Activated T-cell treated with anti-CD3 and anti-CD28 coated beads, Interleukin-2, amount 50 U/mL, for 72 hours (primary cell): ENCODE data around the gene TCAIM. TPM values are rescaled to one million over a fixed set of nuclear protein-coding genes. Genes with fewer than 3 reads are reported as not detected.
"Not testable (repeated sequence)": the region's sequence is repeated elsewhere in the genome, so short reads cannot be mapped to it uniquely, and the experiment has no call there.

Experiments used
- ATAC-seq, 2 donors: fragments of 150-1000 bp; cut with Tn5 transposase; replicated peaks in 1 of 2; 2 replicates each; pipeline ENCODE4 v1.10.0; 2021; ENCODE audit warnings: moderate library complexity in 2 of 2, mild to moderate bottlenecking in 1 of 2
- DNase-seq, 2 donors: peaks; one replicate each; pipeline ENCODE4 v3.0.0; 2021 to 2022; ENCODE audit warnings: mixed read lengths in 1 of 2
- H3K27ac Mint-ChIP-seq: one replicate; pipeline ENCODE4 v1.8.0; 2022; ENCODE audit warnings: mild to moderate bottlenecking, moderate library complexity, mixed read lengths
- H3K27me3 Mint-ChIP-seq: one replicate; pipeline ENCODE4 v1.8.0; 2022; ENCODE audit warnings: low read depth, mixed read lengths
- H3K36me3 Mint-ChIP-seq, 2 donors: one replicate each; pipeline ENCODE4 v1.8.0; 2022; ENCODE audit warnings: mixed read lengths in 2 of 2, mild to moderate bottlenecking in 1 of 2; ENCODE audit not compliant: insufficient read depth in 2 of 2
- H3K4me1 Mint-ChIP-seq: one replicate; pipeline ENCODE4 v1.8.0; 2022; ENCODE audit warnings: low read depth, mixed read lengths
- H3K4me3 Mint-ChIP-seq, 2 donors: one replicate each; pipeline ENCODE4 v1.8.0; 2022; ENCODE audit warnings: mild to moderate bottlenecking in 2 of 2, mixed read lengths in 2 of 2, moderate library complexity in 2 of 2
- H3K9me3 Mint-ChIP-seq, 2 donors: one replicate each; pipeline ENCODE4 v1.8.0; 2022; ENCODE audit warnings: mixed read lengths in 2 of 2
- total RNA-seq, 2 donors: library from RNA; stranded (reverse); gene quantifications; one replicate each; pipeline ENCODE4 v1.2.3, GENCODE V29; 2022

The TCAIM gene
- total RNA-seq, 2 donors from 2014 or later = 23.4 to 25.3 TPM

GRCh38 chr3:44359146-44359751, 20.7 kb downstream of the TCAIM start:
- ATAC-seq = no peak
- Mint-ChIP-seq H3K9me3 (no peaks in the 10 kb centered on the region), H3K27ac (no peak overlapping the region), H3K27me3 (no peaks in the 10 kb centered on the region), H3K36me3 (no peaks in the 10 kb centered on the region), H3K4me1 (no peaks in the 10 kb centered on the region), H3K4me3 (no peak overlapping the region)
- DNase-seq = no peak

- no peak overlapping the region for H3K27ac Mint-ChIP-seq
- H3K36me3 Mint-ChIP-seq = peaks cover 0 to 1% of the 10 kb centered on the region in 2 donors
- H3K27me3 Mint-ChIP-seq = no peaks in the 10 kb centered on the region
- H3K4me1 Mint-ChIP-seq = no peaks in the 10 kb centered on the region
- no peak overlapping the region for H3K4me3 Mint-ChIP-seq
- ATAC-seq = no peak
- DNase-seq = no peak
- no peaks in the 10 kb centered on the region for H3K9me3 Mint-ChIP-seq
Observed at GRCh38 chr3:44363591-44363990, 25.0 kb downstream of the TCAIM start.

GRCh38 chr3:44365952-44366351, 27.4 kb downstream of the TCAIM start:
- no peak overlapping the region for H3K4me3 Mint-ChIP-seq
- no peak for DNase-seq
- no peak overlapping the region for H3K27ac Mint-ChIP-seq
- ATAC-seq = no peak
- H3K27me3 Mint-ChIP-seq = no peaks in the 10 kb centered on the region
- H3K36me3 Mint-ChIP-seq = peaks cover 0 to 1% of the 10 kb centered on the region in 2 donors
- H3K4me1 Mint-ChIP-seq = no peaks in the 10 kb centered on the region
- H3K9me3 Mint-ChIP-seq = no peaks in the 10 kb centered on the region

- peaks cover 5 to 6% of the 10 kb centered on the region in 2 donors for H3K36me3 Mint-ChIP-seq
- no peak for DNase-seq
- no peaks in the 10 kb centered on the region for H3K4me1 Mint-ChIP-seq
- H3K27me3 Mint-ChIP-seq = no peaks in the 10 kb centered on the region
- no peak for ATAC-seq
- no peak overlapping the region for H3K27ac Mint-ChIP-seq
- H3K9me3 Mint-ChIP-seq = peaks cover 4 to 12% of the 10 kb centered on the region in 2 donors
- H3K4me3 Mint-ChIP-seq = no peak overlapping the region
Observed at GRCh38 chr3:44375450-44375849, 36.9 kb downstream of the TCAIM start.

- no peak for DNase-seq
- Mint-ChIP-seq H3K27ac (no peak overlapping the region), H3K36me3 (peaks cover 0 to 1% of the 10 kb centered on the region in 2 donors), H3K4me3 (no peak overlapping the region), H3K27me3 (no peaks in the 10 kb centered on the region), H3K9me3 (peaks cover 3 to 7% of the 10 kb centered on the region in 2 donors), H3K4me1 (no peaks in the 10 kb centered on the region)
- no peak for ATAC-seq
Observed at GRCh38 chr3:44387404-44387803, 48.8 kb downstream of the TCAIM start.

- H3K27me3 Mint-ChIP-seq = no peaks in the 10 kb centered on the region
- peaks cover under 1 to 2% of the 10 kb centered on the region in 2 donors for H3K9me3 Mint-ChIP-seq
- no peak overlapping the region for H3K27ac Mint-ChIP-seq
Observed at GRCh38 chr3:44392489-44392888, 53.9 kb downstream of the TCAIM start.

GRCh38 chr3:44395714-44396113, 57.1 kb downstream of the TCAIM start:
- H3K27ac Mint-ChIP-seq = no peak overlapping the region
- H3K36me3 Mint-ChIP-seq = peaks cover 0 to 2% of the 10 kb centered on the region in 2 donors
- ATAC-seq (no peak), DNase-seq (no peak)
- H3K4me3 Mint-ChIP-seq = no peak overlapping the region
- no peaks in the 10 kb centered on the region for H3K27me3 Mint-ChIP-seq
- H3K4me1 Mint-ChIP-seq = no peaks in the 10 kb centered on the region
- H3K9me3 Mint-ChIP-seq = peaks cover 0 to 2% of the 10 kb centered on the region in 2 donors

More at GRCh38 chr3:44392489-44392888, 53.9 kb downstream of the TCAIM start:
- Mint-ChIP-seq H3K4me3 (no peak overlapping the region), H3K4me1 (no peaks in the 10 kb centered on the region), H3K36me3 (peaks cover 0 to 2% of the 10 kb centered on the region in 2 donors)
- DNase-seq = no peak
- ATAC-seq = no peak

- H3K4me3 Mint-ChIP-seq = no peak overlapping the region
- H3K27me3 Mint-ChIP-seq = no peaks in the 10 kb centered on the region
- DNase-seq = no peak
- H3K9me3 Mint-ChIP-seq = peaks cover 0 to 2% of the 10 kb centered on the region in 2 donors
- peaks cover 0 to 2% of the 10 kb centered on the region in 2 donors for H3K36me3 Mint-ChIP-seq
- ATAC-seq = no peak
- no peak overlapping the region for H3K27ac Mint-ChIP-seq
- H3K4me1 Mint-ChIP-seq = no peaks in the 10 kb centered on the region
Observed at GRCh38 chr3:44396200-44397171, 57.9 kb downstream of the TCAIM start.

- H3K27me3 Mint-ChIP-seq, H3K4me1 Mint-ChIP-seq, H3K36me3 Mint-ChIP-seq, H3K4me3 Mint-ChIP-seq, ATAC-seq, DNase-seq, H3K9me3 Mint-ChIP-seq, H3K27ac Mint-ChIP-seq: not testable (repeated sequence)
Observed at GRCh38 chr3:44398271-44398670, 59.7 kb downstream of the TCAIM start.

- no peak for ATAC-seq
- Mint-ChIP-seq H3K27ac (no peak overlapping the region), H3K9me3 (no peaks in the 10 kb centered on the region)
Observed at GRCh38 chr3:44398853-44399252, 60.3 kb downstream of the TCAIM start.

GRCh38 chr3:44400771-44401170, 62.2 kb downstream of the TCAIM start:
- H3K4me1 Mint-ChIP-seq = no peaks in the 10 kb centered on the region
- no peaks in the 10 kb centered on the region for H3K27me3 Mint-ChIP-seq
- no peak for ATAC-seq
- no peak for DNase-seq
- H3K27ac Mint-ChIP-seq = no peak overlapping the region
- no peak overlapping the region for H3K4me3 Mint-ChIP-seq
- H3K36me3 Mint-ChIP-seq = peaks cover 0 to 1% of the 10 kb centered on the region in 2 donors
- no peaks in the 10 kb centered on the region for H3K9me3 Mint-ChIP-seq

More at GRCh38 chr3:44398853-44399252, 60.3 kb downstream of the TCAIM start:
- Mint-ChIP-seq H3K4me1 (no peaks in the 10 kb centered on the region), H3K27me3 (no peaks in the 10 kb centered on the region), H3K36me3 (peaks cover 0 to 1% of the 10 kb centered on the region in 2 donors), H3K4me3 (no peak overlapping the region)
- no peak for DNase-seq

GRCh38 chr3:44402548-44402947, 64.0 kb downstream of the TCAIM start:
- no peak for ATAC-seq
- Mint-ChIP-seq H3K27me3 (no peaks in the 10 kb centered on the region), H3K27ac (no peak overlapping the region), H3K9me3 (no peaks in the 10 kb centered on the region), H3K36me3 (peaks cover 0 to 1% of the 10 kb centered on the region in 2 donors), H3K4me1 (no peaks in the 10 kb centered on the region), H3K4me3 (no peak overlapping the region)
- DNase-seq = no peak

GRCh38 chr3:44409640-44410410, 71.3 kb downstream of the TCAIM start:
- Mint-ChIP-seq H3K27ac (no peak overlapping the region), H3K36me3 (no peaks in the 10 kb centered on the region), H3K27me3 (no peaks in the 10 kb centered on the region), H3K9me3 (no peaks in the 10 kb centered on the region), H3K4me3 (no peak overlapping the region), H3K4me1 (no peaks in the 10 kb centered on the region)
- DNase-seq = no peak
- no peak for ATAC-seq
